Mesenchymal stem cell (in vitro differentiated cells and primary cell): ENCODE results near the gene ZC3HAV1.
"Not testable (repeated sequence)": the region's sequence is repeated elsewhere in the genome, so short reads cannot be mapped to it uniquely, and the experiment has no call there.

Source experiments
- DNase-seq: peaks from one replicate; pipeline ENCODE4 v3.0.0-alpha.2; 2013
- H2AFZ ChIP-seq: one replicate; pipeline ENCODE4 v1.6.1; 2013; ENCODE audit warnings: low read depth, mild to moderate bottlenecking, control low read depth, inconsistent platforms, low read length, moderate library complexity
- H2AK5ac ChIP-seq: 2 replicates; pipeline ENCODE4 v1.6.1; 2013; ENCODE audit warnings: low read length, moderate library complexity, mild to moderate bottlenecking, inconsistent platforms; ENCODE audit not compliant: severe bottlenecking
- H2BK120ac ChIP-seq: one replicate; pipeline ENCODE4 v1.6.1; 2013; ENCODE audit warnings: low read depth, mild to moderate bottlenecking, inconsistent platforms, low read length, moderate library complexity
- H2BK12ac ChIP-seq, 2 experiments: one replicate each; pipeline ENCODE4 v1.6.1; 2013; ENCODE audit warnings: inconsistent platforms in 2 of 2, low read length in 2 of 2, mild to moderate bottlenecking in 2 of 2, moderate library complexity in 2 of 2, control low read depth in 1 of 2
- H2BK15ac ChIP-seq: one replicate; pipeline ENCODE4 v1.6.1; 2013; ENCODE audit warnings: mild to moderate bottlenecking, low read depth, inconsistent platforms; ENCODE audit not compliant: poor library complexity, severe bottlenecking
- H2BK5ac ChIP-seq: 2 replicates; pipeline ENCODE4 v1.6.1; 2013; ENCODE audit warnings: low read depth, mild to moderate bottlenecking, low read length, control low read depth, inconsistent platforms; ENCODE audit not compliant: poor library complexity, severe bottlenecking
- H3K14ac ChIP-seq, 2 experiments: one replicate each; pipeline ENCODE4 v1.6.1; 2013; ENCODE audit warnings: inconsistent platforms in 2 of 2, low read length in 2 of 2, control low read depth in 1 of 2, mild to moderate bottlenecking in 1 of 2, moderate library complexity in 1 of 2
- H3K18ac ChIP-seq, 2 experiments: one replicate each; pipeline ENCODE4 v1.6.1; 2013; ENCODE audit warnings: inconsistent platforms in 2 of 2, low read length in 2 of 2, control low read depth in 1 of 2, low read depth in 1 of 2, mild to moderate bottlenecking in 1 of 2
- H3K23ac ChIP-seq, 2 experiments: one replicate each; pipeline ENCODE4 v1.6.1; 2013; ENCODE audit warnings: inconsistent platforms in 2 of 2, low read length in 2 of 2, mild to moderate bottlenecking in 2 of 2, moderate library complexity in 2 of 2, control low read depth in 1 of 2
- H3K27ac ChIP-seq: 2 replicates; pipeline ENCODE4 v1.5.1; 2013; ENCODE audit warnings: mild to moderate bottlenecking, moderate library complexity, low read length, control low read depth, inconsistent platforms; ENCODE audit not compliant: poor library complexity, severe bottlenecking
- H3K27me3 ChIP-seq, 2 experiments: 2 replicates each; pipeline versions ENCODE4 v1.6.1 to v1.7.0; 2013; ENCODE audit warnings: low read length in 2 of 2, mild to moderate bottlenecking in 2 of 2, moderate library complexity in 2 of 2, control low read depth in 1 of 2, inconsistent platforms in 1 of 2; ENCODE audit not compliant: control insufficient read depth in 1 of 2, insufficient read depth in 1 of 2
- H3K36me3 ChIP-seq, 2 experiments: 2 replicates each; pipeline versions ENCODE4 v1.6.1 to v1.7.0; 2013; ENCODE audit warnings: low read length in 2 of 2, control low read depth in 1 of 2, inconsistent platforms in 1 of 2, low read depth in 1 of 2, mild to moderate bottlenecking in 1 of 2; ENCODE audit not compliant: insufficient read depth in 2 of 2, control insufficient read depth in 1 of 2
- H3K4ac ChIP-seq, 2 experiments: one replicate each; pipeline ENCODE4 v1.6.1; 2013; ENCODE audit warnings: inconsistent platforms in 2 of 2, low read length in 2 of 2, mild to moderate bottlenecking in 2 of 2, moderate library complexity in 2 of 2, control low read depth in 1 of 2, low read depth in 1 of 2
- H3K4me1 ChIP-seq: 2 replicates; pipeline ENCODE4 v1.6.1; 2013; ENCODE audit warnings: low read depth, low read length, control low read depth; ENCODE audit not compliant: control insufficient read depth, insufficient read depth
- H3K4me2 ChIP-seq: 2 replicates; pipeline ENCODE4 v1.6.1; 2013; ENCODE audit warnings: low read length, mild to moderate bottlenecking, inconsistent platforms; ENCODE audit not compliant: poor library complexity, severe bottlenecking
- H3K4me3 ChIP-seq, 2 experiments: 2 replicates each; pipeline versions ENCODE4 v1.5.1 to v1.7.0; 2013; ENCODE audit warnings: low read length in 2 of 2, mild to moderate bottlenecking in 2 of 2, control low read depth in 1 of 2, low read depth in 1 of 2; ENCODE audit not compliant: insufficient read depth in 1 of 2
- H3K79me1 ChIP-seq: replicated peaks from 2 replicates; pipeline ENCODE4 v1.6.1; 2013; ENCODE audit warnings: mild to moderate bottlenecking, control low read depth, low read length, inconsistent platforms; ENCODE audit not compliant: poor library complexity, severe bottlenecking
- H3K9ac ChIP-seq: 2 replicates; pipeline ENCODE4 v1.7.0; 2013; ENCODE audit warnings: mild to moderate bottlenecking, low read length, moderate library complexity
- H3K9me3 ChIP-seq: 2 replicates; pipeline ENCODE4 v1.7.0; 2013; ENCODE audit warnings: mild to moderate bottlenecking, low read length; ENCODE audit not compliant: control insufficient read depth
- H4K8ac ChIP-seq: one replicate; pipeline ENCODE4 v1.6.1; 2013; ENCODE audit warnings: inconsistent platforms, mild to moderate bottlenecking, low read length, moderate library complexity
- H4K91ac ChIP-seq: one replicate; pipeline ENCODE4 v1.6.1; 2013; ENCODE audit warnings: mild to moderate bottlenecking, low read length, inconsistent platforms
- WGBS: methylation state at CpG from one replicate; pipeline ENCODE4 v1.1.7; 2013; ENCODE audit warnings: mixed read lengths; 5-methylcytosine and 5-hydroxymethylcytosine counted together

The ZC3HAV1 gene

GRCh38 chr7:139133335-139134139, 24.0 kb upstream of the ZC3HAV1 start:
- H3K14ac ChIP-seq = no peak overlapping the region
- no peak overlapping the region for H2BK120ac ChIP-seq
- no peak overlapping the region for H2AK5ac ChIP-seq
- H3K9me3 ChIP-seq = no peaks in the 10 kb centered on the region
- peak overlapping the region; percentile 80 for H4K8ac ChIP-seq
- peak overlapping the region in 1 of 2 experiments; percentile 70 for H3K18ac ChIP-seq
- peak overlapping the region in 1 of 2 experiments; percentile 9 for H3K4ac ChIP-seq
- peak overlapping the region; percentile 95 for H3K9ac ChIP-seq
- peaks cover 7% of the 10 kb centered on the region for H3K79me1 ChIP-seq
- peaks cover 4 to 21% of the 10 kb centered on the region in 2 experiments for H3K36me3 ChIP-seq
- peaks cover 1% of the 10 kb centered on the region for H3K4me1 ChIP-seq
- H3K4me2 ChIP-seq = peak overlapping the region; percentile 82
- H3K23ac ChIP-seq = no peak overlapping the region
- H2BK12ac ChIP-seq = peak overlapping the region in 1 of 2 experiments; percentile 18
- WGBS = 3% methylated on average over 31 of the region's 36 CpGs
- DNase-seq = peak; percentile 89
- no peak overlapping the region for H2BK15ac ChIP-seq
- H2AFZ ChIP-seq = peak overlapping the region; percentile 78
- no peak overlapping the region for H4K91ac ChIP-seq
- H2BK5ac ChIP-seq = no peak overlapping the region
- peak overlapping the region; percentile 21 for H3K27ac ChIP-seq
- H3K4me3 ChIP-seq = peak overlapping the region; percentile 54 to 94
- no peaks in the 10 kb centered on the region for H3K27me3 ChIP-seq

DNA sequence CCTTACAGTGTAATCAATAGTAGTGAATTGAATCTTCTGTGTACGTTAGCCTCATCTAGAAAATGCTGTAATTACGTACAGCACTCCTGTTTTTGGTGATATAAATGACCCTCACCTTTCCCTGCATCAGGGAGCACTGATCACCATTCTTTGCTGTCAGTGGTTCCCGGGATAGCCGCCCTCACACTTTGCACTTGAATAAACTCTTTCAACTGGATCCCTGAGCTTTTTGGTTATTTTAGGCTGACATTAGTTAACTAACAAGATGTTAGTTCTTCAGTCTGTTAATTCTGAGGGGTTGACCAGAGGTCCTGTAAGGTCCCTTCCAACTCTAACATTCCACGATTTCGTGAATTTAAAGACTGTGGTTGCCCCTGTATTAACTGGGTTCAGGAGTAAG, 23.4 kb upstream of the ZC3HAV1 start:
- H3K27ac ChIP-seq = no peak overlapping the region
- WGBS = 53% methylated on average over 3 of the region's 6 CpGs
- H2BK120ac ChIP-seq = no peak overlapping the region
- H2BK5ac ChIP-seq = no peak overlapping the region
- H3K4ac ChIP-seq = no peak overlapping the region
- peaks cover 7% of the 10 kb centered on the region for H3K79me1 ChIP-seq
- no peak for DNase-seq
- peak overlapping the region in 1 of 2 experiments; percentile 94 for H3K4me3 ChIP-seq
- H3K9me3 ChIP-seq = no peaks in the 10 kb centered on the region
- no peak overlapping the region for H3K18ac ChIP-seq
- no peak overlapping the region for H3K14ac ChIP-seq
- peaks cover 4 to 15% of the 10 kb centered on the region in 2 experiments for H3K36me3 ChIP-seq
- H2AFZ ChIP-seq = no peak overlapping the region
- H2BK12ac ChIP-seq = no peak overlapping the region
- H2AK5ac ChIP-seq = no peak overlapping the region
- peaks cover 6% of the 10 kb centered on the region in 2 experiments for H3K27me3 ChIP-seq
- H4K8ac ChIP-seq = peak overlapping the region; percentile 52
- H3K4me1 ChIP-seq = peaks cover 1% of the 10 kb centered on the region
- H3K23ac ChIP-seq = no peak overlapping the region
- no peak overlapping the region for H2BK15ac ChIP-seq
- peak overlapping the region; percentile 95 for H3K9ac ChIP-seq
- peak overlapping the region; percentile 43 for H3K4me2 ChIP-seq
- H4K91ac ChIP-seq = no peak overlapping the region

- no peak overlapping the region for H3K4ac ChIP-seq
Observed at GRCh38 chr7:139131601-139132041, 22.1 kb upstream of the ZC3HAV1 start.

DNA sequence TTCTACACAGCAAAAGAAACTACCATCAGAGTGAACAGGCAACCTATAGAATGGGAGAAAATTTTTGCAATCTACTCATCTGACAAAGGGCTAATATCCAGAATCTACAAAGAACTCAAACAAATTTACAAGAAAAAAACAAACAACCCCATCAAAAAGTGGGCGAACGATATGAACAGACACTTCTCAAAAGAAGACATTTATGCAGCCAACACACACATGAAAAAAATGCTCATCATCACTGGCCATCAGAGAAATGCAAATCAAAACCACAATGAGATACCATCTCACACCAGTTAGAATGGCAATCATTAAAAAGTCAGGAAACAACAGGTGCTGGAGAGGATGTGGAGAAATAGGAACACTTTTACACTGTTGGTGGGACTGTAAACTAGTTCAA, 20.3 kb upstream of the ZC3HAV1 start:
- H3K4me1 ChIP-seq, H3K79me1 ChIP-seq, H3K9me3 ChIP-seq, H3K9ac ChIP-seq, H3K36me3 ChIP-seq, H2BK12ac ChIP-seq, H3K4me2 ChIP-seq, H3K4me3 ChIP-seq, H3K18ac ChIP-seq, H2BK15ac ChIP-seq, H3K4ac ChIP-seq, H3K23ac ChIP-seq, DNase-seq, H3K27ac ChIP-seq, H4K8ac ChIP-seq, H4K91ac ChIP-seq, H2BK5ac ChIP-seq, H3K14ac ChIP-seq, H2AFZ ChIP-seq, H2BK120ac ChIP-seq, H2AK5ac ChIP-seq: not testable (repeated sequence)
- peaks cover 8 to 19% of the 10 kb centered on the region in 2 experiments for H3K27me3 ChIP-seq
- no CpG with 5 or more reads among the region's 2 CpGs for WGBS

More at GRCh38 chr7:139131601-139132041, 22.1 kb upstream of the ZC3HAV1 start:
- no peak overlapping the region for H2BK15ac ChIP-seq
- peaks cover 1% of the 10 kb centered on the region for H3K4me1 ChIP-seq
- H3K27ac ChIP-seq = no peak overlapping the region
- H3K4me2 ChIP-seq = no peak overlapping the region
- DNase-seq = peak; percentile 30
- H3K9me3 ChIP-seq = no peaks in the 10 kb centered on the region
- no peak overlapping the region for H4K8ac ChIP-seq
- peaks cover 8 to 14% of the 10 kb centered on the region in 2 experiments for H3K27me3 ChIP-seq
- H3K4me3 ChIP-seq = no peak overlapping the region
- H4K91ac ChIP-seq = no peak overlapping the region
- H3K14ac ChIP-seq = no peak overlapping the region
- no peak overlapping the region for H3K23ac ChIP-seq
- peaks cover 6% of the 10 kb centered on the region for H3K79me1 ChIP-seq
- no peak overlapping the region for H2BK12ac ChIP-seq
- H2AK5ac ChIP-seq = no peak overlapping the region
- no peak overlapping the region for H3K18ac ChIP-seq
- WGBS = 94% methylated on average over 2 of the region's 2 CpGs
- H3K36me3 ChIP-seq = peaks cover 4 to 6% of the 10 kb centered on the region in 2 experiments
- H3K9ac ChIP-seq = no peak overlapping the region
- H2BK5ac ChIP-seq = no peak overlapping the region
- no peak overlapping the region for H2AFZ ChIP-seq
- H2BK120ac ChIP-seq = no peak overlapping the region
